ENCODE data around the gene LTBP3.

DNA sequence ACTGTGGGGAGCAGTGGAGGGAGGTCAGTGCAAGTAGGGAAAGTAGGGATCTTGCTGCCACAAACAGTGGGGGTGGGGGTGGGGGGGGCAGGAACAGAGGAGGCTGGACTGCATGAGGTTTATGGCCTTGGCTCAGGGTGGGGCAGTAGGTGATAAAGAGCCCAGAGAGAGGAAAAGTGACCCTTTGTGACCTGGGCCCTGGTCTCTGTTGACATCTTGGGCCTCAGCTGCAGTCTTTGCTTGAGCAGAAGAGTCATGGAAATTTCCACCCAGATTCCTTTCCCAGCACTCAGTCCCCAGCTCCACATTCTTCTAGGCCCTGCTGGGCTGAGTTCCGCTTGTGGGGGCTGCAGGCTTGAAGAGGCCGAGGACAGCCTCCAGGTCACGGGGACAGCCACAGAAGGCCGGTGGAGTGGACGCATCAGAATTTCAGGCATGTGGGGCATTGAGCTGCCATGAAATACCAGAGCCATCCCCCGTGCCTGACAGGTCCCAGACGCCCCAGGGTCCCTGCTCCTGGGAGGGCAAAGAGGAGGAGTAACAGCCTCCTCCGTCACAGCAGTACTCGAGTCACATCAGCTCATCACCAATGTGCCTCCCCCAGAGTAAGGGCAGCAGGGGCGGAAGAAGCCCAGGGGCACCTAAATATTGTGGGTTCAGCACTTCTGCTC is 69.0 kb downstream of the LTBP3 start:
- TF ChIP-seq, protein P1, sequence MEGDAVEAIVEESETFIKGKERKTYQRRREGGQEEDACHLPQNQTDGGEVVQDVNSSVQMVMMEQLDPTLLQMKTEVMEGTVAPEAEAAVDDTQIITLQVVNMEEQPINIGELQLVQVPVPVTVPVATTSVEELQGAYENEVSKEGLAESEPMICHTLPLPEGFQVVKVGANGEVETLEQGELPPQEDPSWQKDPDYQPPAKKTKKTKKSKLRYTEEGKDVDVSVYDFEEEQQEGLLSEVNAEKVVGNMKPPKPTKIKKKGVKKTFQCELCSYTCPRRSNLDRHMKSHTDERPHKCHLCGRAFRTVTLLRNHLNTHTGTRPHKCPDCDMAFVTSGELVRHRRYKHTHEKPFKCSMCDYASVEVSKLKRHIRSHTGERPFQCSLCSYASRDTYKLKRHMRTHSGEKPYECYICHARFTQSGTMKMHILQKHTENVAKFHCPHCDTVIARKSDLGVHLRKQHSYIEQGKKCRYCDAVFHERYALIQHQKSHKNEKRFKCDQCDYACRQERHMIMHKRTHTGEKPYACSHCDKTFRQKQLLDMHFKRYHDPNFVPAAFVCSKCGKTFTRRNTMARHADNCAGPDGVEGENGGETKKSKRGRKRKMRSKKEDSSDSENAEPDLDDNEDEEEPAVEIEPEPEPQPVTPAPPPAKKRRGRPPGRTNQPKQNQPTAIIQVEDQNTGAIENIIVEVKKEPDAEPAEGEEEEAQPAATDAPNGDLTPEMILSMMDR (conservative IDR thresholded peaks at IDR 0.05): no peak
- TF ChIP-seq ZFX (IDR thresholded peaks at IDR 0.05): no peak

Data from C4-2B (cell line).